Dendritic cell treated with granulocyte-macrophage colony-stimulating factor and Interleukin-4, amounts not matched to agents 40 ng/mL and 50 ng/mL, for 4 days (primary cell): ENCODE measurements around the gene AHNAK2.
A peak's percentile ranks its signal among the peaks of the same experiment; 100 is the strongest.

Experiments used
- H3K27ac Mint-ChIP-seq: one replicate; pipeline ENCODE4 v1.8.0; 2022; ENCODE audit warnings: mild to moderate bottlenecking, mixed read lengths
- H3K27me3 Mint-ChIP-seq: one replicate; pipeline ENCODE4 v1.8.0; 2022; ENCODE audit warnings: mild to moderate bottlenecking, mixed read lengths
- H3K36me3 Mint-ChIP-seq: one replicate; pipeline ENCODE4 v1.8.0; 2022; ENCODE audit warnings: low read depth, mixed read lengths
- H3K4me1 Mint-ChIP-seq: one replicate; pipeline ENCODE4 v1.8.0; 2022; ENCODE audit warnings: low read depth, mixed read lengths
- H3K4me3 Mint-ChIP-seq: one replicate; pipeline ENCODE4 v1.8.0; 2022; ENCODE audit warnings: mild to moderate bottlenecking, moderate library complexity, mixed read lengths
- H3K9me3 Mint-ChIP-seq: one replicate; pipeline ENCODE4 v1.8.0; 2022; ENCODE audit warnings: mixed read lengths
- intact Hi-C: fragments of 100-400 bp; cut with micrococcal nuclease; formaldehyde crosslinking; loops from one replicate; pipeline ENCODE4 v1.15.0; 2022

The AHNAK2 gene

GRCh38 chr14:104941508-104942365 lies 36.4 kb downstream of the AHNAK2 start:
- Mint-ChIP-seq H3K36me3 (no peaks in the 10 kb centered on the region), H3K4me1 (no peaks in the 10 kb centered on the region), H3K4me3 (no peak overlapping the region), H3K9me3 (no peaks in the 10 kb centered on the region), H3K27ac (no peak overlapping the region), H3K27me3 (peaks cover 35% of the 10 kb centered on the region)
- intact Hi-C loops: no loop called here

DNA sequence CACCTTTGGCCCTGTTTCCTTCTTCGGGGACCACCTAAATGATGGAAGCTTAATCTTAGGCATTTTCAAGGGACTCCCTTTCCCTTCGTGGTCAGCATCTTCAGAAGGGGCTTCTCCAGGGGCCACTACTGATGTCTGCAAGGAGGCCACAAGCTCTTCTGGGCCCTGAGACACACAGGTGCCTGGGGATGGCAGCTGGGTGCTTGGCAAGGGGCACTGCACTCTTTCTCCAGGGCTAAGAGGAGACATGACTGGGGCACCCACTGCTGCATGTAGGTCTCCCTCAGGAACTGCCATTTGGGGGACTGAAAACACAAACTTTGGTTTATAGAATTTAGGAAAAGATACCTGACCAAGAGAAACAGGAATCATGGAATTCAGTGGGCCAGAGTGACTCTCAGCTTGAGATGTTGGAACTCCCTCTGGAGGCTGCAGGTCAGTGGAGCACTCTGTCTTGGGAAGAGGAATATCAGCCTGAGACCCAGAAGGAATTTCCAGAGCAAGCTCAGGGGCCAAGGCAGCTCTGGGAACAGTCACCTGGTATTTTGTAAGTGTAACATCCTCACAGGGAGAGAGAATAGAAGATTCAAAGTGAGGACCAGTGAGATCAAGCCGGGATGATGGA lies 37.5 kb downstream of the AHNAK2 start:
- Mint-ChIP-seq H3K4me1 (no peaks in the 10 kb centered on the region), H3K4me3 (no peak overlapping the region), H3K27ac (no peak overlapping the region), H3K9me3 (no peaks in the 10 kb centered on the region), H3K27me3 (peaks cover 46% of the 10 kb centered on the region), H3K36me3 (no peaks in the 10 kb centered on the region)
- intact Hi-C loops: no loop called here

GRCh38 chr14:104939666-104940410 lies 38.3 kb downstream of the AHNAK2 start:
- Mint-ChIP-seq H3K4me3 (no peak overlapping the region), H3K27me3 (peaks cover 53% of the 10 kb centered on the region), H3K4me1 (no peaks in the 10 kb centered on the region), H3K9me3 (no peaks in the 10 kb centered on the region), H3K27ac (no peak overlapping the region), H3K36me3 (no peaks in the 10 kb centered on the region)
- intact Hi-C loops: no loop called here

DNA sequence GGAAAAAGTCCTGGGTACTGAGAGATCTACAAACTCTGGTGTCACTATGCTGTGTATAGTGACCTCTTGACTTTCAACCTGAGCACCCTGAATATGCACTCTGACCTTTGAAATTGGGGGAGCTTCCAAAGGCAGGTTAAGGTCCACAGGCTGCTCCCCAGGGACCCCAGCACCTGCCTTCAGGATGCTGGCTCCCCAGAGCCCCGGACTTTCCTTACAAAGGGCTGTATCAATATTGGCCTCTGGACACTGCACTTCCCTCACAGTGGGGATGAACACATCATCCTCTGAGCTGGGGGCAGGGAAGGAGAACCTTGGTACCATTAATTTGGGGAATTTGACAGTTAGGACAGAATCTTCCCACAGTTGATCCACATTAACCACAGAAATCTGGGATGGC lies 39.2 kb downstream of the AHNAK2 start:
- intact Hi-C loops: no loop called here
- Mint-ChIP-seq H3K36me3 (no peaks in the 10 kb centered on the region), H3K27me3 (peaks cover 62% of the 10 kb centered on the region), H3K4me1 (no peaks in the 10 kb centered on the region), H3K9me3 (no peaks in the 10 kb centered on the region), H3K27ac (no peak overlapping the region), H3K4me3 (no peak overlapping the region)

DNA sequence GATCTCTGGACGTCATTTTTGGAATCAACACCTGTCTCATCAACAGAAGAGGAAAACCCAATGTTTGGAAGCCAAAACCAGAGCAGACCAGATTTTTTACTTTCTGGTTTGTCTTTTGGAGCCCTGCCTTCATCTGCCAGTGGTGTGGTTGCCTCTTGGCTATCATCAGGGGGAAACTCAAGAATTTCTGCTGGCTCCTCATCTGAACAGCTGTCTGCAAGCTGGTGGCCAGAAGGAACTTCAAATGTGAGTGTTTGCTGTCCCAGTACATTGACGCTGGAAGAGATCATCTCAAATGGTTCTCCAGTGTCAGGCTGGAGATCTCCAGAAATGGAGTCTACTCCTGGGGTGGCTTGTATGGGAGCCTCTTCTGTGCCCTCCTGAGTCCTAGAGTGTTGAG lies 39.7 kb downstream of the AHNAK2 start:
- H3K4me1 Mint-ChIP-seq: no peaks in the 10 kb centered on the region
- H3K27ac Mint-ChIP-seq: no peak overlapping the region
- no peak overlapping the region for H3K4me3 Mint-ChIP-seq
- H3K36me3 Mint-ChIP-seq: no peaks in the 10 kb centered on the region
- H3K9me3 Mint-ChIP-seq: no peaks in the 10 kb centered on the region
- intact Hi-C loops: no loop called here
- H3K27me3 Mint-ChIP-seq: peaks cover 62% of the 10 kb centered on the region

- no peaks in the 10 kb centered on the region for H3K9me3 Mint-ChIP-seq
- peaks cover 4% of the 10 kb centered on the region for H3K4me1 Mint-ChIP-seq
- no peaks in the 10 kb centered on the region for H3K36me3 Mint-ChIP-seq
- H3K27ac Mint-ChIP-seq: no peak overlapping the region
- H3K4me3 Mint-ChIP-seq: no peak overlapping the region
- intact Hi-C loops: no loop called here
- H3K27me3 Mint-ChIP-seq: peaks cover 64% of the 10 kb centered on the region
Observed at GRCh38 chr14:104937694-104938365, 40.3 kb downstream of the AHNAK2 start.

- no peak overlapping the region for H3K4me3 Mint-ChIP-seq
- peaks cover 5% of the 10 kb centered on the region for H3K4me1 Mint-ChIP-seq
- no peak overlapping the region for H3K27ac Mint-ChIP-seq
- H3K36me3 Mint-ChIP-seq: no peaks in the 10 kb centered on the region
- intact Hi-C loops: no loop called here
- H3K27me3 Mint-ChIP-seq: peaks cover 69% of the 10 kb centered on the region
- no peaks in the 10 kb centered on the region for H3K9me3 Mint-ChIP-seq
Observed at GRCh38 chr14:104937161-104937560, 41.0 kb downstream of the AHNAK2 start.

DNA sequence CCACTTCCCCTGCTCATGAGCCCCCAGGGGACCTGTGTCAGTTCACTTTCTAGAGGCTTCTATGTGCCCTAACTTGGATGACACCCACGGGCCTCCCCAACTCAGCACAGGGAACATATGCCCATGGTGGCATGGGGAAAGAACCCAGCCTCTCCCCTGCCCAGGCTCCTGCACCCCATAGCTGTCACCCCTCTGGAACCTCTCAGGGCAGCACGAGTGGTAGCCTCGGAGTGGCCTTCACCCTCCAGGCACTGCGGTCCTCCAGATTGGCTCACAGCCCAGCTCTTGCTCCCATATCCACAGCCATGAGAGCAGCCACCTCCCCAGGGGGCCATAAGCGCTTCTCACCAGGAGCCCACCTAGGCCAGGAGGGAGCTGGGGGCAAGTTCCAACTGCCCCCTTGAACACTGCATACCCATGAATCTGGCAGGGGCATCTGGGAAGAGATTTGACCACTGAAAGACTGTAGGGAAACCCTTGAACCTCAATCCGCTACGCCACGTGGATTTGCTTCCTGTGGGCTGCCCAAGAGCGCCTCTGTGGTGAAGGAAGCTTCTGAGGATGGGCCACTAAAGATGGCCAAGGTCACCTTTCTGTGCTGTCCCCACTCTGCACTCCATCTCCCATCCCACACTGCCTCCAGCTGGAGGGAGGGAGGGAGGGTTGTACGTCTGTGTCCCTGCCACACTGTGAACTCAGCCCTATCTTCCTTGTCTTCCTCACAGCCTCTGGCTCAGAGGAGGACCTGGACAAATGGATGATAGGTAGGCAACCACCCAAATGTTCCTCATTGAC lies 41.6 kb downstream of the AHNAK2 start:
- H3K9me3 Mint-ChIP-seq: no peaks in the 10 kb centered on the region
- no peak overlapping the region for H3K4me3 Mint-ChIP-seq
- H3K27ac Mint-ChIP-seq: no peak overlapping the region
- H3K4me1 Mint-ChIP-seq: peaks cover 5% of the 10 kb centered on the region
- H3K27me3 Mint-ChIP-seq: peaks cover 70% of the 10 kb centered on the region
- H3K36me3 Mint-ChIP-seq: no peaks in the 10 kb centered on the region
- intact Hi-C loops: no loop called here

- Mint-ChIP-seq H3K27me3 (peaks cover 71% of the 10 kb centered on the region), H3K36me3 (no peaks in the 10 kb centered on the region), H3K4me1 (peaks cover 10% of the 10 kb centered on the region), H3K4me3 (no peak overlapping the region), H3K27ac (no peak overlapping the region), H3K9me3 (no peaks in the 10 kb centered on the region)
- intact Hi-C loops: no loop called here
Observed at GRCh38 chr14:104935955-104936354, 42.2 kb downstream of the AHNAK2 start.

DNA sequence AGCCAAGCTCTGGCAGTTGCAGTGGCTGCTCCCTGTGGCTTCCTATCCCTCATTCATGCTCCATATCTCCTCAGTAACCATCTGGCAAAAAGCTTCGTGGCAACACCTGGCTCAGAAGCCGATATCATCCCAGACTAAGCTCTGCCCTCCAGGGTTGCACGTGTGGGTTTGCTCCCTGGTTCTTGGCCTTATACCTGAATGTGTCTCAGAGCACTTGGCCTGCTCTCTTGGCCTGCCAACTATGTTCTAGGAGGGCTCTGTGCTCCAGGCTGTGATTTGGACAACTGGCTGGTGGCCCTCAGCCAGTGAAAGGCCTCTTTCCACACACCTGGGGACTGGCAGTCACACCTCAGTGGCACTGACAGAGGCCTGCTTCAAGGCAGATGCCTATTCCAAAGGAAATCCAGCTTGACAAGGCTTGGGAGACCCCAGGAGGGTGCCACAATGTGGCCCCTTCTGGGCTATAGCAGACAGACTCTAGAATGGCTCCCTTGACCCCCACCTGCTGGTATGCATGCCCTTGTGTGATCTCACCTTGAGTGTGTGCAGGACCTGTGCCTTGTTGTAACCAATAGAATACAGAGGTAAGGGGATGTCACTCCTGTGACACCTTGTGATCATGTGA lies 43.0 kb downstream of the AHNAK2 start:
- no peak overlapping the region for H3K4me3 Mint-ChIP-seq

DNA sequence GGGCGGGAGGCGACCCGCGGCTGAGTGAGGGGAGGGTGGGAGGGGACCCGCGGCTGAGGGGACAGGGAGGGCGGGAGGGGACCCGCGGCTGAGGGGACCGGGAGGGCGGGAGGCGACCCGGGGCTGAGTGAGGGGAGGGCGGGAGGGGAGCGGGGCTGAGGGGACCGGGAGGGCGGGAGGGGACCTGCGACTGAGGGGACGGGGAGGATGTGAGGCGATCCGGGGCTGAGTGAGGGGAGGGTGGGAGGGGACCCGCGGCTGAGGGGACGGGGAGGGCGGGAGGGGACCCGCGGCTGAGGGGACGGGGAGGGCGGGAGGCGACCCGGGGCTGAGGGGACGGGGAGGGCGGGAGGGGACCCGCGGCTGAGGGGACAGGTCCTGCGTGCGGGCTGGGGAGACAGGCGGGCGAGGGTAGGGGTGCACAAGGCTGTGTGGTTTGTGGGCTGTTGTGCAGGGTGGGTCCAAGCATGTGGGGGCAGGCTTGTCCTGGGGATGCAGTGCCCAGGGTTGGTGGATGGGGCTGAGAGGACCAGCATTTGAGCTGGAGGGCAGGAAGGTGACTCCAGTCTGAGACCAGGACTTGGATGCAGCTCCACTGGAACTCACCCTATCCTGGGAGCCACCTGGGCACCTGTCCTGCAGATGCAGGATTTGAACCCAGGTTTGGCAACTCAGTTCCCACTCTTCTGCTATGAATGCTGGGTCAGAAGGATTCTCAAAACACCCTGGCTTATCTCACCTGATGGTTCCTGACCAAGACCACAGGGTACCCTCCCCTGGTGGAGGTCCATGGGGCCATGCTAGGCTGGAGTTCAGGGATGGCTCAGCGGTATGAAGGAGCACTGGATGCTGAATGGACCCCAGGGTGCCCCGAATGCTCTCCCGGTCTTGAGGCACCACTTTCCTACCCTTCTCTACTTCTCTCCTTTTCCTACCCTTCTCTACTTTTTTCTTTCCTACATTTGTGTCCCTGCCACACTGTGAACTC lies 44.1 kb downstream of the AHNAK2 start:
- peak overlapping the region; percentile 17 for H3K4me3 Mint-ChIP-seq
- H3K9me3 Mint-ChIP-seq: no peaks in the 10 kb centered on the region
- peaks cover 13% of the 10 kb centered on the region for H3K4me1 Mint-ChIP-seq
- intact Hi-C loops: no loop called here
- H3K36me3 Mint-ChIP-seq: no peaks in the 10 kb centered on the region
- H3K27me3 Mint-ChIP-seq: peaks cover 64% of the 10 kb centered on the region
- H3K27ac Mint-ChIP-seq: peak overlapping the region; percentile 73

More for the DNA sequence above, 43.0 kb downstream of the AHNAK2 start:
- H3K9me3 Mint-ChIP-seq: no peaks in the 10 kb centered on the region
- H3K4me1 Mint-ChIP-seq: peaks cover 12% of the 10 kb centered on the region
- intact Hi-C loops: no loop called here
- peaks cover 70% of the 10 kb centered on the region for H3K27me3 Mint-ChIP-seq
- no peak overlapping the region for H3K27ac Mint-ChIP-seq
- H3K36me3 Mint-ChIP-seq: no peaks in the 10 kb centered on the region
